ENCODE results near the gene DNAJB6. TPM values are rescaled to one million over a fixed set of nuclear protein-coding genes. Genes with fewer than 3 reads are reported as not detected.

Gene DNAJB6
- total RNA-seq, 3 donors from 2014 or later = 73.8 to 136 (median 101) TPM

- Histone ChIP-seq H3K27me3 (no peaks in the 10 kb centered on the region), H3K4me3 (peak overlapping the region; percentile 7 to 55 (median 24)), H3K36me3 (no peaks in the 10 kb centered on the region), H3K4me1 (no peaks in the 10 kb centered on the region), H3K9me3 (no peaks in the 10 kb centered on the region), H3K27ac (no peak overlapping the region)
- TF ChIP-seq POLR2AphosphoS5 (IDR thresholded peaks at IDR 0.05) = no peak
- TF ChIP-seq, protein P1, sequence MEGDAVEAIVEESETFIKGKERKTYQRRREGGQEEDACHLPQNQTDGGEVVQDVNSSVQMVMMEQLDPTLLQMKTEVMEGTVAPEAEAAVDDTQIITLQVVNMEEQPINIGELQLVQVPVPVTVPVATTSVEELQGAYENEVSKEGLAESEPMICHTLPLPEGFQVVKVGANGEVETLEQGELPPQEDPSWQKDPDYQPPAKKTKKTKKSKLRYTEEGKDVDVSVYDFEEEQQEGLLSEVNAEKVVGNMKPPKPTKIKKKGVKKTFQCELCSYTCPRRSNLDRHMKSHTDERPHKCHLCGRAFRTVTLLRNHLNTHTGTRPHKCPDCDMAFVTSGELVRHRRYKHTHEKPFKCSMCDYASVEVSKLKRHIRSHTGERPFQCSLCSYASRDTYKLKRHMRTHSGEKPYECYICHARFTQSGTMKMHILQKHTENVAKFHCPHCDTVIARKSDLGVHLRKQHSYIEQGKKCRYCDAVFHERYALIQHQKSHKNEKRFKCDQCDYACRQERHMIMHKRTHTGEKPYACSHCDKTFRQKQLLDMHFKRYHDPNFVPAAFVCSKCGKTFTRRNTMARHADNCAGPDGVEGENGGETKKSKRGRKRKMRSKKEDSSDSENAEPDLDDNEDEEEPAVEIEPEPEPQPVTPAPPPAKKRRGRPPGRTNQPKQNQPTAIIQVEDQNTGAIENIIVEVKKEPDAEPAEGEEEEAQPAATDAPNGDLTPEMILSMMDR (IDR thresholded peaks at IDR 0.05) = no peak
- TF ChIP-seq POLR2A (IDR thresholded peaks at IDR 0.05) = no peak
- no peak for DNase-seq (ENCODE audit: low spot score in 2 of 2)
- intact Hi-C loops (cut with DNase I; ENCODE audit: low total_unique reads) = no loop called here
Measured at GRCh38 chr7:157299613-157300368, 37.0 kb upstream of the DNAJB6 start.

- TF ChIP-seq POLR2AphosphoS5 (IDR thresholded peaks at IDR 0.05) (no peak), POLR2A (IDR thresholded peaks at IDR 0.05) (no peak)
- TF ChIP-seq, protein P1 (IDR thresholded peaks at IDR 0.05) = no peak
- no peaks in the 10 kb centered on the region for H3K9me3 ChIP-seq
- H3K27me3 ChIP-seq = no peaks in the 10 kb centered on the region
- no peaks in the 10 kb centered on the region for H3K4me1 ChIP-seq
- H3K36me3 ChIP-seq = no peaks in the 10 kb centered on the region
- no peak overlapping the region for H3K27ac ChIP-seq
- peak overlapping the region; percentile 7 to 55 (median 24) for H3K4me3 ChIP-seq
- no peak for DNase-seq (ENCODE audit: low spot score in 2 of 2)
- intact Hi-C loops (cut with DNase I; ENCODE audit: low total_unique reads) = no loop called here
Measured at GRCh38 chr7:157300369-157300825, 36.4 kb upstream of the DNAJB6 start.

DNA sequence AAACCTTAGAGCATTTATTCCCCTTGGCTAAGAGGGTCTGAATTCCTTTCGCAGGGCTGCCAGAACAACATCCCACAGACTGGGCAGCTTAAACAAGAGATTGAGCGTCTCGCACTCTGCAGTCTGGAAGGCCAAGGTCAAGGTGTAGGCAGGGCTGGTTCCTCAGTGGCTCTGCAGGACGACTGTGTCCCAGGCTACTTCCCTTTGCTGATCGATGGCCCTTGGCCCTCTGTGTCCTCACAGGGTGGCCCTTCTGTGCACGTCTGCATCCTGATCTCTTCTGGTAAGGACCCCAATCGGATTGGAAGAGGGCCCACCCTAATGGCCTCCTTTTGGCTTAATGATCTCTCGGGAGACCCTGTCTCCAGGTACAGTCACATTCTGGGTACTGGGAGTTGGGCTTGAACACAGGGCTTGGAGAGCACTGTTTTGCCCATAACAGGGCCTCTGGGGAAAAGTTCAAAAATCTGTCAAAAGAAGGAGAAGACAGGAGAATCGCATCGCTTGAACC, 35.1 kb upstream of the DNAJB6 start:
- Histone ChIP-seq H3K36me3 (no peaks in the 10 kb centered on the region), H3K4me1 (no peaks in the 10 kb centered on the region), H3K4me3 (no peak overlapping the region), H3K27me3 (no peaks in the 10 kb centered on the region), H3K27ac (peak overlapping the region in 1 of 2 donors; percentile 58), H3K9me3 (no peaks in the 10 kb centered on the region)
- intact Hi-C loops (cut with DNase I; ENCODE audit: low total_unique reads) = no loop called here
- TF ChIP-seq POLR2AphosphoS5 (IDR thresholded peaks at IDR 0.05) (no peak), POLR2A (IDR thresholded peaks at IDR 0.05) (no peak)
- TF ChIP-seq, protein P1 (IDR thresholded peaks at IDR 0.05) = no peak
- DNase-seq (ENCODE audit: low spot score in 2 of 2) = no peak

- H3K4me1 ChIP-seq = no peaks in the 10 kb centered on the region
- no peak overlapping the region for H3K4me3 ChIP-seq
- intact Hi-C loops (cut with DNase I; ENCODE audit: low total_unique reads) = no loop called here
- no peak for TF ChIP-seq POLR2A (IDR thresholded peaks at IDR 0.05)
- TF ChIP-seq POLR2AphosphoS5 (IDR thresholded peaks at IDR 0.05) = no peak
- TF ChIP-seq, protein P1 (IDR thresholded peaks at IDR 0.05) = no peak
- no peak for DNase-seq (ENCODE audit: low spot score in 2 of 2)
- H3K36me3 ChIP-seq = no peaks in the 10 kb centered on the region
- no peaks in the 10 kb centered on the region for H3K27me3 ChIP-seq
- H3K9me3 ChIP-seq = no peaks in the 10 kb centered on the region
- H3K27ac ChIP-seq = no peak overlapping the region
Measured at GRCh38 chr7:157306846-157307838, 29.7 kb upstream of the DNAJB6 start.
